Fibroblast of pulmonary artery (primary cell): ENCODE results near the gene PLEKHF1.

ENCODE experiments used
- DNase-seq: peaks from one replicate; pipeline ENCODE4 v3.0.0-alpha.2; 2010; ENCODE audit warnings: low read depth
- H3K4me3 ChIP-seq: replicated peaks from 2 replicates; pipeline ENCODE4 v1.5.1; 2011; ENCODE audit warnings: low read depth, mild to moderate bottlenecking, control low read depth, low read length, moderate library complexity
- CTCF ChIP-seq: IDR thresholded peaks from 2 replicates; pipeline ENCODE4 v1.5.1; 2011; ENCODE audit warnings: mild to moderate bottlenecking, control low read depth, low read length, inconsistent platforms; ENCODE audit errors: missing control alignments

PLEKHF1 gene

GRCh38 chr19:29712744-29713516 is 47.7 kb downstream of the PLEKHF1 start:
- DNase-seq = no peak
- no peak for TF ChIP-seq CTCF
- H3K4me3 ChIP-seq = no peak overlapping the region

GRCh38 chr19:29714371-29714952 is 49.2 kb downstream of the PLEKHF1 start:
- no peak for DNase-seq
- peak overlapping the region; percentile 81 for H3K4me3 ChIP-seq
- no peak for TF ChIP-seq CTCF

- H3K4me3 ChIP-seq = peak within 1 kb of the TSS; percentile 81
- DNase-seq = peak; percentile 36
- no peak for TF ChIP-seq CTCF
Measured at GRCh38 chr19:29714953-29715700, 49.9 kb downstream of the PLEKHF1 start, which contains the start of gene C19orf12. Gene C19orf12, minus strand, starts transcription at chr19:29715261. Its CDS starts 6,848 bp downstream, at chr19:29708413.

- H3K4me3 ChIP-seq = peak overlapping the region; percentile 81
- no peak for TF ChIP-seq CTCF
- DNase-seq = peak; percentile 11
Measured at GRCh38 chr19:29715701-29716581, 50.7 kb downstream of the PLEKHF1 start.

GRCh38 chr19:29717051-29717450 is 51.8 kb downstream of the PLEKHF1 start:
- no peak for DNase-seq
- TF ChIP-seq CTCF = no peak
- no peak overlapping the region for H3K4me3 ChIP-seq

- TF ChIP-seq CTCF = no peak
- H3K4me3 ChIP-seq = peak overlapping the region; percentile 25
- peak; percentile 15 for DNase-seq
Measured at GRCh38 chr19:29724102-29724641, 58.9 kb downstream of the PLEKHF1 start.
